NCI-H748 treated with DMSO at 0.1 percent for 48 hours (cell line): ENCODE measurements around the gene RCAN1.

Source experiments
- DNase-seq: peaks from one replicate; lab custom pipeline; 2025; lab: John Stamatoyannopoulos, UW

Gene RCAN1

GRCh38 chr21:34614628-34615486 is at the start of gene RCAN1:
TSS of gene RCAN1 (minus strand) at chr21:34615113. CDS start at chr21:34615011, 102 bp downstream.
- peak; percentile 81 for DNase-seq

- DNase-seq: no peak
Observed at GRCh38 chr21:34661848-34662247, 46.9 kb upstream of the RCAN1 start.

- no peak for DNase-seq
Observed at GRCh38 chr21:34653522-34653921, 38.6 kb upstream of the RCAN1 start.

DNA sequence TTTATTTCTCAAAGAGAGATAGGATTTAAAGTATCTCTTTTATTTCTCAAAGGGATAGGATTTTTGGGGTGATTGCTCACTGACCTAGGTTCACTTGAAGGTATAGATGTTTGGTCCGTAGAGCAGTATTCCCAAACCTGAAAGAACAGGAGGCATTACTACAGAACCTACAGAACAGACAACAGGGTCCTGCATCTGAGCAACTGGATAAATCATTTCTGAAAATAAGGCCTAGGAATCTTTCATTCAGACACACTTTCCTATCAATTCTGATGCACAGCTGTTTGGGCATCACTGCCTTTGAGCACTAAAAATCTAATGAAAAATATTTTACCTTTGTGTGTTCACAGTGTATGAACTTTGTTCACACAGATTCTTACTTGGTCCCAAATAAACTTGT is 36.7 kb upstream of the RCAN1 start:
- no peak for DNase-seq

GRCh38 chr21:34650861-34651431 is 36.0 kb upstream of the RCAN1 start:
- no peak for DNase-seq

DNA sequence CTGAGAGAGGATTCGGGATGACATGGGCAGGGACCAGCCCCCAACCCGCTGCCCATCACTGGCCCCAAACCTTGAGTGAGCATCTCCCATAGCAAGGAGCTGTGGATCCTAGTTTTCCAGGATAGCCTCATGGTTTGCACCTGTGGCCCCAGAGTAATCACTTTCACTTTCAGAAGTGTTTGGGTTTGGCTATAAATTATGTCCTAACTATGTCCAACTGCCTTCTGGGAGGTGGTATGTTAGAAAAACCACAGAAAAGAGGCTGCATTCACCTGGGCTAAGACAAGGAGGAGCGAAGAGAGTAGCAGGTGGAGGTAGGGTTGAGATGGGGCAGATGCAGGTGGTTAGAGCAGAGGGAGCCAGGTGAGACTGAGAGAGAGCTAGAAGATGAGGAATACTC is 34.5 kb upstream of the RCAN1 start:
- no peak for DNase-seq

- DNase-seq: no peak
Observed at GRCh38 chr21:34648739-34649297, 33.9 kb upstream of the RCAN1 start.

DNA sequence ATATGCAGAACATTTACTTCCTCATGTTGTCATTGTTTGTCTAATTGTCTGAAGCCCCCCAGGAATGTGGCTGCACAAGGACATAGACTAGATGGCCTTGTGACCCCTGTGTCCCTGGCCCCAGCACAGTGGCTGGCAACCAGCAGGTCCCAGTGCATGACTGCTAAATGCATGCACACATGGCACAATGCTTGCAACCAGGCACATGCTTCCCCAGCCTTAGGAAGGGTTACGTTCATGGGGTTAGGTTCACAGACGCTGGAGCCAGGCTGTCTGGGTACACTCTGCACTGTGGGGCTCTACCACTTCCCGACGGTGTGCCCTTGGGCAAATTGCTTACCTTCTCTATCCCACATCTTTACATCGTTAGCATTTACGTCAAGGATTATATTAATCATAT is 32.6 kb upstream of the RCAN1 start:
- DNase-seq: no peak

DNA sequence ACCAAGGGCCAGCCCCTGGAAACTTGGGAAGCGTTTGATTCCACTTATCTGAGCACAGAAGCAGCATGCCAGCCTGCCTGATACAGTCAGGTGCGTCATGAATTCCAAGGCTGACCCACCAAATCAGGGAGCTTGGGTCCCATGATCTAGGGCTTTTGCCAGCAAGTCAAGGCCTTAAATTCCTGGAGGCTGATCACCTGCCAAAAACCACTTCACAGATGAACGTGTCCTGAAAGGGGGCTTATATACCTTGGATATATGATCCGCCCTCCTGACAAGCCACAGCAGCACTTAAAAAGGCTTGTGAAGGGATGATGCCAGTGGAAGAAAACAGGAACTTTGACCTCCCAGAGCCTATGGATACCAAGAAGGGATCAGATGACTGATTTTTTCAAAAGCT is 29.9 kb upstream of the RCAN1 start:
- DNase-seq: no peak

- DNase-seq: no peak
Observed at GRCh38 chr21:34642211-34643075, 27.5 kb upstream of the RCAN1 start.

DNA sequence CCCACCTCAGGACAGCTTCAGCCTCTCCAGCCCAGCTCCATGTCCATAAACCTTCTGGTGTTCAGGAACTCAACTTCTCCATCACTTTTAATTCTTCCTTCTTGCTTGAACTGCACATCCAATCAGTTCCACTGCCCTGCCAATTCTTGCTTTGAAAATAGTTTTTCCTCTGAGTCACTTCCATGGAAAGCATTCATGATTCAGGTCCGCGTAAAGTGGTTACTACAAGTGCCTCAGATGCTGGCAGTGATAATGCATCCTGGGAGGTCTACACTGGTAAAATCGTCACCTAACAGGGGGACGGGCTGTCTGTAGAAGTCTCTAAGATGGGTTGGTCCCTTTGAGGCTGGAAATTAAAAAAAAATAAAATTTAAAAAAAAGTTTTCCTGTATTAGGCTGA is 25.9 kb upstream of the RCAN1 start:
- no peak for DNase-seq

GRCh38 chr21:34639882-34640788 is 25.2 kb upstream of the RCAN1 start:
- DNase-seq: no peak

DNA sequence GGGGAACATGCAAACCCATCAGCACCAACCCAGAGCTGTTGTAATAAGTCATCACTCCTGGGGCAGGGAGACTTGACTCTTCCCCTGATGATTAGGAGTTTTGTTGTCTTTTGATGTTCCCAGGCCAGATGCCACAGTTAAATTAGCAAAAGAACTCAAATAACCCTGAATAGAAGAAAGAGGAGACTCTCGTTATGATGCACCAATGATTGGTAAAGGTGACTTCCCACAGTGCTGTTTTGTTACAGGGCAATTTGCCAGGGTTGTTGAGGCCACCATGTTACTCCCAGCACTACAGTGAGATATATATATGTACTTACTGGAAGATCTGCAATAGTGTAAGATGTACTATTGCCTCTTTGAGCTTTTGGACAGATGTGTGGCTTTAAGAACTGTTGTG is 24.3 kb upstream of the RCAN1 start:
- no peak for DNase-seq

GRCh38 chr21:34636961-34637360 is 22.0 kb upstream of the RCAN1 start:
- DNase-seq: no peak

- DNase-seq: no peak
Observed at GRCh38 chr21:34635307-34635706, 20.4 kb upstream of the RCAN1 start.

- DNase-seq: no peak
Observed at GRCh38 chr21:34632498-34632897, 17.6 kb upstream of the RCAN1 start.

DNA sequence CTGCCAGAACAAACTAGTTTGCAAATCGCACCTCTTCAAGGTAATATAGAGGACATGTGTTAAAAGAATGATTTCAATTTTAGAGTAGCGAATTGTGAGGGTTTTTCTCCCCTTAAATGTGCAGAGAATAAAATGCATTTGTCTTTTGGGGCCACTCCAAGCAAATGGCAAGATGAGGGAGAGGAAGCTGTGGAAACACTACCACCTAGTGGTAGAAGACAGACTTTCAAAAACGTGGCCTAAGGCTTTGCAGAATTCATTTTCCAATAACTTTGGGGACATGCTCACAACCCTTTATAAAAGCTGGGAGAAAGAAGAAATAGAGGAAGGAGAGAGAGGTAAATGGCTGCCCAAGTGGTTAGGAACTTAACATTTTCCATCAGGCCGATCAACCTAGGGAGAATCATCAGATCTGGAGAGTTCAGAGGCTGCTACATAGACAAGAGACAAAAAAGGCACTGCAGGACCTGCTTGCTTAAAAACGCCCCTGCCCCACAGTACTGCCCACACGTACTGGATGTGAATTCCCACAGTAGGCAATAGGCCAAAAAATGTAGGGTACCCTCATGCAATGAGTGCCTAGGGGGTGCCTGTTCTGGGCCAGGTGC is 15.7 kb upstream of the RCAN1 start:
- DNase-seq: peak; percentile 32

DNA sequence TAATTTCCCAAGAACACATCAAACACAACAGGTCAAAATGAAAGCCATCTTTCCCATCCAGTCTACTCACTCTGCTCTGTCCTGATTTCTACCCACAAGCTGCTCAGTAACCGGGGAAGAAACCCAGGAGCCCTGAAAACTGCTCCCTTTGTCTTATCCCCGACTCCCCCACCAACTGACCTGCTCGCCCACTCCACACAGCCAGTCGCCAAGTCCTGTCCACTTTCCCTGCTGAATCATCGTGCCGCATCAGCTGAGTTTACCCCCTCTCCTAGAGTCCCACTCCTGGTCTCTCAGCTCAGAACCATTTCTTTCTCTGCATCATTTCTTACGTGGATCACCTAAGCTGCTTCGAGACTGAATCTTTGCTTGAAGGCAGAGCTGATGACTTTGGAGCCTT is 11.2 kb upstream of the RCAN1 start:
- no peak for DNase-seq

GRCh38 chr21:34625030-34625593 is 10.2 kb upstream of the RCAN1 start:
- no peak for DNase-seq

DNA sequence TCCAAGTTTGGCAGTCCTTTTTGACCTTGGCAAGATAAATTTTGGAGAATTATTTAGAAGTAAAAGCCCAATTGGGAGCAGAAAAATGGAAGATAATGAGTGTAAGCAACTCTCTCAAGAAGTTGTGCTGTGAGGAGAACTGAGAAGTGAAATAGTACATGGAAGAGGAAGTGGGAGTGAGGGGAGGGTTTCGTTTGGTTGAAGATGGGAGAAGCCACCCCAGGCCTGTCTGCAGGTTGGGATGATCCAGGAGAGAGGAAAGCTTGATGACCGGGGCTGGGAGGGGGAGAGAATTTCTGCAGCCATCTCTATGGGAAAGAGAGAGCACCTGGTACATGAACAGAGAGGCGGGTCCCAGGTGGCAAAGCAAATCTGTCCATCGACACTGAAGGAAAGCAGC is 8.6 kb upstream of the RCAN1 start:
- DNase-seq: no peak
